ENCODE data around the gene CACNB4.

CACNB4 gene

GRCh38 chr2:151803811-151804210, 295.0 kb downstream of the CACNB4 start:
- Histone ChIP-seq H3K4me2 (ENCODE audit: low read length) (no peak overlapping the region), H3K27me3 (ENCODE audit: insufficient read depth, low read length) (no peaks in the 10 kb centered on the region), H2AFZ (ENCODE audit: low read length) (no peak overlapping the region), H4K20me1 (ENCODE audit: insufficient read depth, low read length) (no peaks in the 10 kb centered on the region), H3K9me2 (ENCODE audit: low read depth, low read length) (no peaks in the 10 kb centered on the region), H3K4me3 (ENCODE audit: low read depth, low read length, poor library complexity, severe bottlenecking) (no peak overlapping the region), H3K9ac (ENCODE audit: low read length) (no peak overlapping the region), H3K9me3 (ENCODE audit: low read length) (no peaks in the 10 kb centered on the region), H3K79me2 (ENCODE audit: insufficient read depth, low read length) (no peaks in the 10 kb centered on the region), H3K27ac (ENCODE audit: low read depth, low read length, poor library complexity, severe bottlenecking) (no peak overlapping the region), H3K36me3 (ENCODE audit: insufficient read depth, low read length) (peaks cover 65% of the 10 kb centered on the region), H3F3A (ENCODE audit: insufficient read depth, low read length) (no peaks in the 10 kb centered on the region), H3K4me1 (ENCODE audit: insufficient read depth, low read length, severe bottlenecking) (no peaks in the 10 kb centered on the region)
- no peak for TF ChIP-seq EZH2 (IDR thresholded peaks at IDR 0.05; ENCODE audit: borderline replicate concordance, low read length)
- no peak for TF ChIP-seq CTCF (IDR thresholded peaks at IDR 0.05; ENCODE audit: low read length)

GRCh38 chr2:151802315-151802714, 296.5 kb downstream of the CACNB4 start:
- H3K4me3 ChIP-seq (ENCODE audit: low read depth, low read length, poor library complexity, severe bottlenecking), result no peak overlapping the region
- H3K27me3 ChIP-seq (ENCODE audit: insufficient read depth, low read length), result no peaks in the 10 kb centered on the region
- TF ChIP-seq EZH2 (IDR thresholded peaks at IDR 0.05; ENCODE audit: borderline replicate concordance, low read length), result no peak
- TF ChIP-seq CTCF (IDR thresholded peaks at IDR 0.05; ENCODE audit: low read length), result no peak
- no peak overlapping the region for H2AFZ ChIP-seq (ENCODE audit: low read length)
- peaks cover 52% of the 10 kb centered on the region for H3K36me3 ChIP-seq (ENCODE audit: insufficient read depth, low read length)
- no peaks in the 10 kb centered on the region for H4K20me1 ChIP-seq (ENCODE audit: insufficient read depth, low read length)
- H3K9ac ChIP-seq (ENCODE audit: low read length), result no peak overlapping the region
- no peaks in the 10 kb centered on the region for H3K9me2 ChIP-seq (ENCODE audit: low read depth, low read length)
- no peaks in the 10 kb centered on the region for H3F3A ChIP-seq (ENCODE audit: insufficient read depth, low read length)
- no peaks in the 10 kb centered on the region for H3K9me3 ChIP-seq (ENCODE audit: low read length)
- no peak overlapping the region for H3K4me2 ChIP-seq (ENCODE audit: low read length)
- no peaks in the 10 kb centered on the region for H3K4me1 ChIP-seq (ENCODE audit: insufficient read depth, low read length, severe bottlenecking)
- H3K27ac ChIP-seq (ENCODE audit: low read depth, low read length, poor library complexity, severe bottlenecking), result no peak overlapping the region
- no peaks in the 10 kb centered on the region for H3K79me2 ChIP-seq (ENCODE audit: insufficient read depth, low read length)

GRCh38 chr2:151799886-151800292, 299.0 kb downstream of the CACNB4 start:
- Histone ChIP-seq H3F3A (ENCODE audit: insufficient read depth, low read length) (no peaks in the 10 kb centered on the region), H3K9ac (ENCODE audit: low read length) (no peak overlapping the region), H3K4me2 (ENCODE audit: low read length) (no peak overlapping the region), H3K4me1 (ENCODE audit: insufficient read depth, low read length, severe bottlenecking) (no peaks in the 10 kb centered on the region), H3K79me2 (ENCODE audit: insufficient read depth, low read length) (no peaks in the 10 kb centered on the region), H4K20me1 (ENCODE audit: insufficient read depth, low read length) (no peaks in the 10 kb centered on the region), H3K27ac (ENCODE audit: low read depth, low read length, poor library complexity, severe bottlenecking) (no peak overlapping the region), H3K9me3 (ENCODE audit: low read length) (no peaks in the 10 kb centered on the region), H3K36me3 (ENCODE audit: insufficient read depth, low read length) (peaks cover 35% of the 10 kb centered on the region), H2AFZ (ENCODE audit: low read length) (no peak overlapping the region), H3K4me3 (ENCODE audit: low read depth, low read length, poor library complexity, severe bottlenecking) (no peak overlapping the region), H3K9me2 (ENCODE audit: low read depth, low read length) (no peaks in the 10 kb centered on the region), H3K27me3 (ENCODE audit: insufficient read depth, low read length) (no peaks in the 10 kb centered on the region)
- TF ChIP-seq CTCF (IDR thresholded peaks at IDR 0.05; ENCODE audit: low read length) (no peak), EZH2 (IDR thresholded peaks at IDR 0.05; ENCODE audit: borderline replicate concordance, low read length) (no peak)
